Head of caudate nucleus (tissue), 42 donors: ENCODE data around the gene NCLN.

Experiments used
- DNase-seq, 42 donors: peaks; one replicate each; pipeline versions ENCODE4 v3.0.0 to v3.0.0-alpha.2; 2020 to 2021; ENCODE audit warnings: mixed read lengths in 7 of 42
- intact Hi-C: fragments of 100-400 bp; cut with DNase I; formaldehyde crosslinking; loops from one replicate; pipeline ENCODE4 v1.15.0; 2022

Gene NCLN

GRCh38 chr19:3236272-3236671 is 50.5 kb downstream of the NCLN start:
- intact Hi-C loops = no loop called here

GRCh38 chr19:3238066-3238561 is 52.4 kb downstream of the NCLN start:
- intact Hi-C loops = no loop called here
- no peak for DNase-seq

More at GRCh38 chr19:3236272-3236671, 50.5 kb downstream of the NCLN start:
- no peak for DNase-seq

- DNase-seq = no peak
- intact Hi-C loops = no loop called here
Observed at GRCh38 chr19:3239367-3239766, 53.6 kb downstream of the NCLN start.

- DNase-seq = no peak
Observed at GRCh38 chr19:3243819-3244700, 58.3 kb downstream of the NCLN start.

GRCh38 chr19:3245050-3245449 is 59.3 kb downstream of the NCLN start:
- intact Hi-C loops = no loop called here
- no peak for DNase-seq

More at GRCh38 chr19:3243819-3244700, 58.3 kb downstream of the NCLN start:
- intact Hi-C loops = no loop called here

GRCh38 chr19:3248728-3249326 is 63.1 kb downstream of the NCLN start:
- DNase-seq = no peak
- intact Hi-C loops = no loop called here

- DNase-seq = no peak
- intact Hi-C loops = no loop called here
Observed at GRCh38 chr19:3249408-3249807, 63.7 kb downstream of the NCLN start.

GRCh38 chr19:3250675-3251074 is 64.9 kb downstream of the NCLN start:
- intact Hi-C loops = no loop called here
- DNase-seq = no peak

- peak in 15 of 42 donors; percentile 25 to 69 (median 44) for DNase-seq
Observed at GRCh38 chr19:3251229-3251628, 65.5 kb downstream of the NCLN start.

GRCh38 chr19:3252650-3253049 is 66.9 kb downstream of the NCLN start:
- DNase-seq = no peak

More at GRCh38 chr19:3251229-3251628, 65.5 kb downstream of the NCLN start:
- intact Hi-C loops = no loop called here

GRCh38 chr19:3253270-3253669 is 67.5 kb downstream of the NCLN start:
- no peak for DNase-seq
- intact Hi-C loops = no loop called here

More at GRCh38 chr19:3252650-3253049, 66.9 kb downstream of the NCLN start:
- intact Hi-C loops = no loop called here

GRCh38 chr19:3254520-3254919 is 68.8 kb downstream of the NCLN start:
- intact Hi-C loops = no loop called here

GRCh38 chr19:3257071-3257470 is 71.3 kb downstream of the NCLN start:
- no peak for DNase-seq
- intact Hi-C loops = no loop called here

More at GRCh38 chr19:3254520-3254919, 68.8 kb downstream of the NCLN start:
- no peak for DNase-seq
